HG02870 (cell line): Measurements from ENCODE around the gene LSMEM2.
A peak's percentile ranks its signal among the peaks of the same experiment; 100 is the strongest.
"Not testable (repeated sequence)": the region's sequence is repeated elsewhere in the genome, so short reads cannot be mapped to it uniquely, and the experiment has no call there.

Source experiments
- ATAC-seq: cut with Tn5 transposase; IDR thresholded peaks from one replicate; pipeline ENCODE4 v1.9.1; 2021; ENCODE audit warnings: mild to moderate bottlenecking, moderate library complexity; ENCODE audit not compliant: unreplicated experiment

Gene LSMEM2

GRCh38 chr3:50276762-50277101 is 2.2 kb upstream of the LSMEM2 start:
- no peak for ATAC-seq

GRCh38 chr3:50278123-50278879 is 586 bp upstream of the LSMEM2 start:
- ATAC-seq = no peak

GRCh38 chr3:50279255-50280016 is 549 bp downstream of the LSMEM2 start:
- no peak for ATAC-seq

- not testable (repeated sequence) for ATAC-seq
Measured at GRCh38 chr3:50284121-50284520, 5.2 kb downstream of the LSMEM2 start.

- no peak for ATAC-seq
Measured at GRCh38 chr3:50286322-50287227, 7.7 kb downstream of the LSMEM2 start.

- ATAC-seq = no peak
Measured at GRCh38 chr3:50287262-50287661, 8.4 kb downstream of the LSMEM2 start.

- no peak for ATAC-seq
Measured at GRCh38 chr3:50288387-50289007, 9.6 kb downstream of the LSMEM2 start.

GRCh38 chr3:50289130-50289529 is 10.2 kb downstream of the LSMEM2 start:
- ATAC-seq = no peak

- ATAC-seq = no peak
Measured at GRCh38 chr3:50290161-50290641, 11.3 kb downstream of the LSMEM2 start.

- ATAC-seq = peak; percentile 95
Measured at GRCh38 chr3:50292159-50293078, 13.5 kb downstream of the LSMEM2 start, which contains the start of gene IFRD2. Gene IFRD2 (minus strand): TSS chr3:50292429. CDS start chr3:50292274, 155 bp downstream.

- no peak for ATAC-seq
Measured at GRCh38 chr3:50293079-50293801, 14.4 kb downstream of the LSMEM2 start.

GRCh38 chr3:50294089-50294488 is 15.2 kb downstream of the LSMEM2 start:
- ATAC-seq = no peak

- ATAC-seq = no peak
Measured at GRCh38 chr3:50294492-50295403, 15.9 kb downstream of the LSMEM2 start.

GRCh38 chr3:50295553-50296431 is 16.9 kb downstream of the LSMEM2 start:
- no peak for ATAC-seq

GRCh38 chr3:50296721-50297383 is 18.0 kb downstream of the LSMEM2 start:
- ATAC-seq = no peak

- ATAC-seq = no peak
Measured at GRCh38 chr3:50297384-50297775, 18.5 kb downstream of the LSMEM2 start.
